ENCODE results near the gene RASSF3. TPM values are rescaled to one million over a fixed set of nuclear protein-coding genes. Genes with fewer than 3 reads are reported as not detected.

RASSF3 gene
- total and polyA plus RNA-seq, 10 of the 15 experiments (the other 5 are each of a cell fraction or from before 2014, with no cell fraction given), result 6.9 to 62.4 (median 30.3) TPM

DNA sequence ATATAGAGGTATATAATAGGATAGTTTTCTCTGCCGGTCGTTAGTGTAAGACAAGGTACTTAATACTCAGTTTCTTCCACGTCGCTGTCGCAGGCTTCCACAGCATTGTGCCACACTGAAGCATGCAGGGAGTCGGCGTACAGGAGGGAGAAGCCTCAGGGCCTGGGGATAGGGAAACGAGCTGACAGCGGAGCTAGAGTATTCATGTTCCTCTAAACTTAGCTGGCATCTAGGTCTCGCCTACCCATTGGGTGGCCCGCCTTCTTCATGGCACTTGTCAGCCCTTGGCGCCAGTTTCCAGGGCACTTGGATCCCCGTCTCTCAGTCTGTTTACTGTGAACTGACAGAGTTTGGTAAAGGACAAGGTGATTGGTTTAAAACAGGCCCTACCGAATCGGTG, 75.3 kb downstream of the RASSF3 start (continued):
- TF ChIP-seq, protein P1, sequence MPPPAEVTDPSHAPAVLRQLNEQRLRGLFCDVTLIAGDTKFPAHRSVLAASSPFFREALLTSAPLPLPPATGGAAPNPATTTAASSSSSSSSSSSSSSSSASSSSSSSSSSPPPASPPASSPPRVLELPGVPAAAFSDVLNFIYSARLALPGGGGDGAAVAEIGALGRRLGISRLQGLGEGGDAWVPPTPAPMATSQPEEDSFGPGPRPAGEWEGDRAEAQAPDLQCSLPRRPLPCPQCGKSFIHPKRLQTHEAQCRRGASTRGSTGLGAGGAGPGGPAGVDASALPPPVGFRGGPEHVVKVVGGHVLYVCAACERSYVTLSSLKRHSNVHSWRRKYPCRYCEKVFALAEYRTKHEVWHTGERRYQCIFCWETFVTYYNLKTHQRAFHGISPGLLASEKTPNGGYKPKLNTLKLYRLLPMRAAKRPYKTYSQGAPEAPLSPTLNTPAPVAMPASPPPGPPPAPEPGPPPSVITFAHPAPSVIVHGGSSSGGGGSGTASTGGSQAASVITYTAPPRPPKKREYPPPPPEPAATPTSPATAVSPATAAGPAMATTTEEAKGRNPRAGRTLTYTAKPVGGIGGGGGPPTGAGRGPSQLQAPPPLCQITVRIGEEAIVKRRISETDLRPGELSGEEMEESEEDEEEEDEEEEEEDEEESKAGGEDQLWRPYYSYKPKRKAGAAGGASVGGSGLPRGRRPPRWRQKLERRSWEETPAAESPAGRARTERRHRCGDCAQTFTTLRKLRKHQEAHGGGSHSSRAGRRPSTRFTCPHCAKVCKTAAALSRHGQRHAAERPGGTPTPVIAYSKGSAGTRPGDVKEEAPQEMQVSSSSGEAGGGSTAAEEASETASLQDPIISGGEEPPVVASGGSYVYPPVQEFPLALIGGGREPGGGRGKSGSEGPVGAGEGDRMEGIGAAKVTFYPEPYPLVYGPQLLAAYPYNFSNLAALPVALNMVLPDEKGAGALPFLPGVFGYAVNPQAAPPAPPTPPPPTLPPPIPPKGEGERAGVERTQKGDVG (CRISPR knock-in tag; IDR thresholded peaks at IDR 0.05), result no peak
- TF ChIP-seq SMAD5 (IDR thresholded peaks at IDR 0.05; ENCODE audit: low read depth) (no peak), ETV6 (conservative IDR thresholded peaks at IDR 0.05 in 1 of 2, IDR thresholded peaks at IDR 0.05 in 1 of 2; ENCODE audit: borderline replicate concordance in 1 of 2, low read depth in 1 of 2) (no peak)

DNA sequence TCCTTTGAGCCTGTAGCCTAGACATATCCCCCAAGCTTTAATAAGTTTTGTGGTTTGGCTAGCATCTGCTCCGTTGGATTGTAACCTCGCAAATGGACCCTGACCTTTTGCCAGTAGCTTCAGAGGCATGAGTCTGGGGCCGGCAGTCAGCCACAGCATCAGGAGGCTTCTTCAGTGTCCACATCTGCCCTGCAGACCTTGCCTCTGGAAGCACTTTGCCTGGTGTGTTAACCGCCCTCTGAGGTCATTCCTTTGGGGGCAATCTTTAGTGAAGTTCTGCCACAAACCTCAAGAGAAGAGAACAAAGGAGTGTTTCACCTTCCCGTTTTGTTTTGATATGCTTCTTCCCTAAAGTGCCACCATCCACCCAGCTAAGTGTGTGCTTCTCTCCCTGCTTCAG, 77.5 kb downstream of the RASSF3 start:
- Histone ChIP-seq H3K79me2 (ENCODE audit: control insufficient read depth, insufficient read depth, low read length) (peaks cover 12% of the 10 kb centered on the region), H3K4me2 (ENCODE audit: control insufficient read depth, insufficient read depth) (no peak overlapping the region), H3K27me3 (replicated peaks in 1 of 2; ENCODE audit: control insufficient read depth in 2 of 2, insufficient read depth in 2 of 2, low read length in 1 of 2) (no peaks in the 10 kb centered on the region), H4K20me1 (ENCODE audit: control insufficient read depth, insufficient read depth) (no peaks in the 10 kb centered on the region), H3K4me3 (no peak overlapping the region), H3K9me3 (replicated peaks; ENCODE audit: control insufficient read depth, insufficient read depth, low read length) (no peaks in the 10 kb centered on the region), H3K27ac (ENCODE audit: control insufficient read depth, insufficient read depth) (no peak overlapping the region), H3K9ac (ENCODE audit: control insufficient read depth, insufficient read depth, low read length) (no peak overlapping the region), H3K36me3 (ENCODE audit: control insufficient read depth in 2 of 2, insufficient read depth in 2 of 2, low read length in 1 of 2) (peaks cover 3 to 22% of the 10 kb centered on the region in 2 experiments), H3K4me1 (ENCODE audit: control insufficient read depth, insufficient read depth, low read length) (no peaks in the 10 kb centered on the region), H2AFZ (ENCODE audit: control insufficient read depth, low read depth, low read length) (no peak overlapping the region)
- FAIRE-seq, result no peak
- intact Hi-C loops (cut with micrococcal nuclease; ENCODE audit: unreplicated experiment), result no loop called here
- ATAC-seq, result no peak
- ChIA-PET CTCF (interaction anchor here (1.9 to 2.1 kb wide), 2 partner anchors 10 to 78 kb away, joined by 8 read pairs; no protein-coding TSS in a partner anchor), POLR2A (interaction anchor here (0.5 to 0.6 kb wide), 2 partner anchors 22 to 164 kb away, joined by 3 to 6 read pairs; no protein-coding TSS in a partner anchor), SMC1A (ENCODE audit: uncharacterized antibody, unreplicated experiment) (no interaction called here), RAD21 (ENCODE audit: unreplicated experiment) (no interaction called here)
- no TSS peak for BruUV-seq (replicated peaks)
- in situ Hi-C loops (cut with MboI), result no loop called here
- no peak for TF ChIP-seq NBN (IDR thresholded peaks at IDR 0.05)
- TF ChIP-seq RCOR1 (conservative IDR thresholded peaks at IDR 0.05; ENCODE audit: low read depth, low read length), result no peak
- no peak for TF ChIP-seq ZNF622 (IDR thresholded peaks at IDR 0.05)
- no peak for TF ChIP-seq GATAD2B (conservative IDR thresholded peaks at IDR 0.05; ENCODE audit: low read depth)
- TF ChIP-seq BHLHE40 (IDR thresholded peaks at IDR 0.05; ENCODE audit: borderline replicate concordance in 1 of 2, low read depth in 2 of 2, low read length in 1 of 2), result no peak
- no peak for TF ChIP-seq GABPA (IDR thresholded peaks at IDR 0.05; ENCODE audit: low read depth)
- TF ChIP-seq, protein P2, sequence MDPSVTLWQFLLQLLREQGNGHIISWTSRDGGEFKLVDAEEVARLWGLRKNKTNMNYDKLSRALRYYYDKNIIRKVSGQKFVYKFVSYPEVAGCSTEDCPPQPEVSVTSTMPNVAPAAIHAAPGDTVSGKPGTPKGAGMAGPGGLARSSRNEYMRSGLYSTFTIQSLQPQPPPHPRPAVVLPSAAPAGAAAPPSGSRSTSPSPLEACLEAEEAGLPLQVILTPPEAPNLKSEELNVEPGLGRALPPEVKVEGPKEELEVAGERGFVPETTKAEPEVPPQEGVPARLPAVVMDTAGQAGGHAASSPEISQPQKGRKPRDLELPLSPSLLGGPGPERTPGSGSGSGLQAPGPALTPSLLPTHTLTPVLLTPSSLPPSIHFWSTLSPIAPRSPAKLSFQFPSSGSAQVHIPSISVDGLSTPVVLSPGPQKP (IDR thresholded peaks at IDR 0.05; ENCODE audit: low read depth, low read length), result no peak
- no peak for TF ChIP-seq JUNB (IDR thresholded peaks at IDR 0.05)
- TF ChIP-seq SREBF2 (IDR thresholded peaks at IDR 0.05; ENCODE audit: low read length), result no peak
- TF ChIP-seq TCF7 (IDR thresholded peaks at IDR 0.05; ENCODE audit: borderline replicate concordance), result no peak
- WGBS (ENCODE audit: insufficient coverage, insufficient replicate concordance, low lambda C conversion rate, missing lambda C conversion rate), result 69% methylated on average over 5 of the region's 5 CpGs
- no peak for DNase-seq (ENCODE audit: low read depth, low spot score)
